ENCODE results near the gene TAX1BP3. TPM values are rescaled to one million over a fixed set of nuclear protein-coding genes. Genes with fewer than 3 reads are reported as not detected.
A peak's percentile ranks its signal among the peaks of the same experiment; 100 is the strongest.

The TAX1BP3 gene
- total RNA-seq, 1 donor from 2014 or later = 22.8 TPM

- no peak for DNase-seq
Observed at GRCh38 chr17:3688027-3688553, 19.7 kb upstream of the TAX1BP3 start.

GRCh38 chr17:3685174-3685573 lies 16.8 kb upstream of the TAX1BP3 start:
- DNase-seq = no peak

- no peak for DNase-seq
Observed at GRCh38 chr17:3683054-3683511, 14.7 kb upstream of the TAX1BP3 start.

GRCh38 chr17:3682033-3682432 lies 13.7 kb upstream of the TAX1BP3 start:
- DNase-seq = no peak

GRCh38 chr17:3681565-3681964 lies 13.2 kb upstream of the TAX1BP3 start:
- DNase-seq = no peak

GRCh38 chr17:3681057-3681456 lies 12.7 kb upstream of the TAX1BP3 start:
- DNase-seq = no peak

- no peak for DNase-seq
Observed at GRCh38 chr17:3679531-3680126, 11.3 kb upstream of the TAX1BP3 start.

GRCh38 chr17:3678821-3679530 lies 10.6 kb upstream of the TAX1BP3 start:
- DNase-seq = no peak

GRCh38 chr17:3678095-3678820 lies 9.9 kb upstream of the TAX1BP3 start:
- DNase-seq = peak; percentile 73

GRCh38 chr17:3675886-3676285 lies 7.5 kb upstream of the TAX1BP3 start:
- DNase-seq = no peak

GRCh38 chr17:3672571-3672970 lies 4.2 kb upstream of the TAX1BP3 start:
- no peak for DNase-seq

- DNase-seq = no peak
Observed at GRCh38 chr17:3669548-3669947, 1.2 kb upstream of the TAX1BP3 start.

GRCh38 chr17:3669085-3669347 lies 638 bp upstream of the TAX1BP3 start:
- DNase-seq = no peak

GRCh38 chr17:3667366-3668278 lies 756 bp downstream of the TAX1BP3 start:
- DNase-seq = peak; percentile 57

GRCh38 chr17:3666516-3666915 lies 1.9 kb downstream of the TAX1BP3 start:
- no peak for DNase-seq

GRCh38 chr17:3665834-3666233 lies 2.5 kb downstream of the TAX1BP3 start:
- no peak for DNase-seq

GRCh38 chr17:3663102-3664011 lies 5.0 kb downstream of the TAX1BP3 start:
- no peak for DNase-seq

GRCh38 chr17:3660311-3660891 lies 8.0 kb downstream of the TAX1BP3 start:
- DNase-seq = no peak

- no peak for DNase-seq
Observed at GRCh38 chr17:3659541-3660111, 8.8 kb downstream of the TAX1BP3 start.

GRCh38 chr17:3658784-3659449 lies 9.5 kb downstream of the TAX1BP3 start:
- no peak for DNase-seq
